SU-DHL-6 (cell line): ENCODE measurements around the gene GIPC2.

Experiments used
- H2AFZ ChIP-seq: fragments of 200-600 bp; sonication (generic); 2 replicates; pipeline ENCODE4 v1.6.1; 2014; ENCODE audit warnings: low read depth, mild to moderate bottlenecking, moderate library complexity, mixed read lengths, antibody characterized with exemption, low read length; ENCODE audit not compliant: severe bottlenecking
- H3F3A ChIP-seq: fragments of 200-600 bp; shearing (Covaris generic); 2 replicates; pipeline ENCODE4 v1.6.0; 2016; ENCODE audit warnings: antibody characterized with exemption, mild to moderate bottlenecking; ENCODE audit not compliant: insufficient read depth
- H3K27ac ChIP-seq: fragments of 200-600 bp; sonication (generic); 2 replicates; pipeline ENCODE4 v1.5.1; 2016; ENCODE audit warnings: low read depth, mild to moderate bottlenecking, low read length, moderate library complexity, mixed read lengths
- H3K27me3 ChIP-seq: fragments of 200-600 bp; sonication (generic), shearing (Covaris generic); 2 replicates; pipeline ENCODE4 v1.6.0; 2014; ENCODE audit warnings: mild to moderate bottlenecking, low read length
- H3K36me3 ChIP-seq: fragments of 200-600 bp; sonication (generic); 2 replicates; pipeline ENCODE4 v1.6.1; 2014; ENCODE audit warnings: mild to moderate bottlenecking, low read length, mixed read lengths
- H3K4me2 ChIP-seq: fragments of 300-600, 200-600 bp; shearing (Covaris generic), sonication (generic); 2 replicates; pipeline ENCODE4 v1.6.0; 2014; ENCODE audit warnings: low read length, low read depth, mild to moderate bottlenecking; ENCODE audit not compliant: poor library complexity, severe bottlenecking
- H3K4me3 ChIP-seq: fragments of 200-600 bp; sonication (generic); 2 replicates; pipeline ENCODE4 v1.5.1; 2014; ENCODE audit warnings: antibody characterized with exemption, low read length, mild to moderate bottlenecking, mixed read lengths; ENCODE audit not compliant: insufficient read depth, poor library complexity, severe bottlenecking
- H3K79me2 ChIP-seq: fragments of 200-600 bp; sonication (generic); 2 replicates; pipeline ENCODE4 v1.6.1; 2014; ENCODE audit warnings: mild to moderate bottlenecking, low read length, moderate library complexity; ENCODE audit not compliant: insufficient read depth
- H3K9ac ChIP-seq: fragments of 200-600 bp; sonication (generic); 2 replicates; pipeline ENCODE4 v1.7.0; 2014; ENCODE audit warnings: mild to moderate bottlenecking, low read length
- H3K9me2 ChIP-seq: fragments of 200-600 bp; sonication (generic); replicated peaks from 2 replicates; pipeline ENCODE4 v1.6.1; 2014; ENCODE audit warnings: low read length; ENCODE audit not compliant: insufficient read depth
- H3K9me3 ChIP-seq: fragments of 200-600 bp; sonication (generic); 2 replicates; pipeline ENCODE4 v1.6.1; 2014; ENCODE audit warnings: low read length, mixed read lengths; ENCODE audit not compliant: insufficient read depth
- H4K20me1 ChIP-seq: fragments of 200-600 bp; sonication (generic); 2 replicates; pipeline ENCODE4 v1.6.1; 2014; ENCODE audit warnings: low read depth, mild to moderate bottlenecking, antibody characterized with exemption, low read length, moderate library complexity, mixed read lengths
- CTCF ChIP-seq: fragments of 200-600 bp; sonication (generic); IDR thresholded peaks from one replicate; pipeline ENCODE4 v1.5.1; 2017; ENCODE audit warnings: antibody characterized with exemption, mild to moderate bottlenecking, low read length, moderate library complexity; ENCODE audit not compliant: insufficient read depth, poor library complexity, severe bottlenecking
- EZH2phosphoT487 ChIP-seq: fragments of 200-600 bp; sonication (generic), shearing (Covaris generic); conservative IDR thresholded peaks from 2 replicates; pipeline ENCODE4 v1.6.1; 2018; ENCODE audit warnings: mild to moderate bottlenecking, antibody characterized with exemption, low read length, moderate library complexity, mixed read lengths

Gene GIPC2

DNA sequence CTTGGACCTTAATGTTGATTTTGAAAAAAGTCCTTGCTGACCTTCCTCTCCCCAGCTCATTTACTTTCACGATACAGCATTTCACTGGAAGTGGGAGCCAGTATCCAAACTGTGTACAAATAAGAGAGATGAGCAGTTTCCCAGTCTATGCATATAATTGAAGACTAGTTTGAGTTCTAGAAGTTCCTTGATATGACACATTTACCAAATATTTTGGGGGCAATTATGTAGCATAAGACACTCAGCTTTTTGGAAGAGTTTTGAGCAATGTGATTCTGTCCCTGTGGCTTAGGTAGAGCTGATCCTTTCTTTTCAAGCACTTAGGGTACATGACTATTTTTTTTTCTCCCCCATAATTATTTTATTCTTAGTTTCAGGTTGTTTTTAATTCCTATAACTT is 26.4 kb downstream of the GIPC2 start:
- Histone ChIP-seq H3K36me3 (no peaks in the 10 kb centered on the region), H3K4me2 (no peak overlapping the region), H3K9me3 (no peaks in the 10 kb centered on the region), H2AFZ (no peak overlapping the region), H3K79me2 (no peaks in the 10 kb centered on the region), H3F3A (no peaks in the 10 kb centered on the region), H3K27me3 (no peaks in the 10 kb centered on the region), H3K9ac (no peak overlapping the region), H4K20me1 (no peaks in the 10 kb centered on the region), H3K4me3 (no peak overlapping the region), H3K9me2 (no peaks in the 10 kb centered on the region), H3K27ac (no peak overlapping the region)
- no peak for TF ChIP-seq EZH2phosphoT487
- no peak for TF ChIP-seq CTCF

DNA sequence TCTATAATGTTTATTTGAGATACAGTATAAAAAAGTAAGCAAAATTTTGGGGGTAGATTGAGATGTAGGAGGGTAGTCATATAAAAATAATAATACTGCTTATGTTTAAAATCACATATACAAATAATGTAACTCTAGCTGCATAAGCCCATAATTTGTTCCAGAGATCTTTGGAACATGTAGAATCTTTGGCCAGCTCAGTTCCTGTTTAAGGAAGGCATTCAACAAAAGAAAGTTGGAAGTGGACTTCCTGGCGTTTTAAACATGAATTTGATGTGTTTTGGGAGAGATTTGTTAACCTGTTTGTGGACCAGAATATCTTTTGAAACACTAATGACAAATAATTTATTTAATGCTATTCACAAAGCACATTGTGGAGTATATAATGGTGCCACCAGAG is 27.7 kb downstream of the GIPC2 start:
- H3K9me2 ChIP-seq = no peaks in the 10 kb centered on the region
- no peak overlapping the region for H3K4me2 ChIP-seq
- H3K79me2 ChIP-seq = no peaks in the 10 kb centered on the region
- H3K27me3 ChIP-seq = no peaks in the 10 kb centered on the region
- no peaks in the 10 kb centered on the region for H3K9me3 ChIP-seq
- TF ChIP-seq CTCF = no peak
- no peak for TF ChIP-seq EZH2phosphoT487
- H3K36me3 ChIP-seq = no peaks in the 10 kb centered on the region
- H3K4me3 ChIP-seq = no peak overlapping the region
- no peaks in the 10 kb centered on the region for H3F3A ChIP-seq
- H2AFZ ChIP-seq = no peak overlapping the region
- no peak overlapping the region for H3K27ac ChIP-seq
- no peak overlapping the region for H3K9ac ChIP-seq
- H4K20me1 ChIP-seq = no peaks in the 10 kb centered on the region

DNA sequence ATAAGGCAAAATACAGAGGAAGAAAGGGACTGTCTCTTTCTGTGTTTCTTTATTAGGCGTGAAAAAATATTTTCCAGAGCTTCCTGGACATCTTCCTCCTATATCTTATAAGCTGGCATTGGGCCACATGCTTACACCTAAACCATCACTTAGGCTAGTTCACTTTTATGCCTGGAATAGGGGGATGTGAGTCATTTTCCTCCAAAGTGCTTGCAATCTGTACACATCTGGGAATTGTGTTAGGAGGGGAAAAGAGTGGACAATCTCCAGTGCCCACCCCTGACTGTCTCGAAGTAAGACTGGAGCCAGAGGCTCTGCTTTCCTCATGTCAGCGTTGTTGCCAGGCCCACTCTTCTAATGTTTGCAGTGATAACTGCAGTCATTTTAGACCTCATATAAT is 29.9 kb downstream of the GIPC2 start:
- H3K9me3 ChIP-seq = no peaks in the 10 kb centered on the region
- no peaks in the 10 kb centered on the region for H3F3A ChIP-seq
- no peak overlapping the region for H3K4me3 ChIP-seq
- no peaks in the 10 kb centered on the region for H3K9me2 ChIP-seq
- no peak overlapping the region for H3K9ac ChIP-seq
- no peaks in the 10 kb centered on the region for H3K36me3 ChIP-seq
- TF ChIP-seq CTCF (no peak), EZH2phosphoT487 (no peak)
- no peaks in the 10 kb centered on the region for H4K20me1 ChIP-seq
- no peaks in the 10 kb centered on the region for H3K27me3 ChIP-seq
- no peak overlapping the region for H3K4me2 ChIP-seq
- H3K79me2 ChIP-seq = no peaks in the 10 kb centered on the region
- H3K27ac ChIP-seq = no peak overlapping the region
- no peak overlapping the region for H2AFZ ChIP-seq

GRCh38 chr1:78078358-78078757 is 32.6 kb downstream of the GIPC2 start:
- Histone ChIP-seq H3K9me2 (no peaks in the 10 kb centered on the region), H3K4me2 (no peak overlapping the region), H2AFZ (no peak overlapping the region), H3K79me2 (no peaks in the 10 kb centered on the region), H3K4me3 (no peak overlapping the region), H4K20me1 (no peaks in the 10 kb centered on the region), H3K27me3 (no peaks in the 10 kb centered on the region), H3F3A (no peaks in the 10 kb centered on the region), H3K36me3 (no peaks in the 10 kb centered on the region), H3K9ac (no peak overlapping the region), H3K27ac (no peak overlapping the region), H3K9me3 (no peaks in the 10 kb centered on the region)
- TF ChIP-seq CTCF (no peak), EZH2phosphoT487 (no peak)
